Stomach smooth muscle (tissue), 2 donors: ENCODE measurements around the gene HTR1B.

Source experiments
- H3K27ac ChIP-seq: one replicate; pipeline ENCODE4 v1.7.0; 2013; ENCODE audit warnings: mild to moderate bottlenecking, low read length, inconsistent platforms
- H3K27me3 ChIP-seq, 2 donors: one replicate each; pipeline ENCODE4 v1.7.0; 2013; ENCODE audit warnings: low read length in 2 of 2; ENCODE audit not compliant: insufficient read depth in 2 of 2, control insufficient read depth in 1 of 2
- H3K36me3 ChIP-seq, 2 donors: one replicate each; pipeline ENCODE4 v1.7.0; 2013; ENCODE audit warnings: low read length in 2 of 2; ENCODE audit not compliant: control insufficient read depth in 2 of 2, insufficient read depth in 2 of 2
- H3K4me1 ChIP-seq: one replicate; pipeline ENCODE4 v1.7.0; 2013; ENCODE audit warnings: low read length; ENCODE audit not compliant: control insufficient read depth, insufficient read depth
- H3K4me3 ChIP-seq, 2 donors: one replicate each; pipeline ENCODE4 v1.7.0; 2013; ENCODE audit warnings: low read length in 2 of 2
- H3K9ac ChIP-seq, 2 donors: one replicate each; pipeline ENCODE4 v1.7.0; 2013; ENCODE audit warnings: low read length in 2 of 2, mild to moderate bottlenecking in 1 of 2
- H3K9me3 ChIP-seq, 2 donors: one replicate each; pipeline ENCODE4 v1.7.0; 2013; ENCODE audit warnings: low read length in 2 of 2; ENCODE audit not compliant: control insufficient read depth in 2 of 2
- donor health status: healthy.
- donor health status: Pancreatic carcinoma.

HTR1B gene

GRCh38 chr6:77455271-77455670, 8.0 kb downstream of the HTR1B start:
- Histone ChIP-seq H3K27me3 (no peaks in the 10 kb centered on the region), H3K4me3 (no peak overlapping the region), H3K9ac (no peak overlapping the region), H3K4me1 (no peaks in the 10 kb centered on the region), H3K9me3 (no peaks in the 10 kb centered on the region), H3K36me3 (no peaks in the 10 kb centered on the region), H3K27ac (no peak overlapping the region)

DNA sequence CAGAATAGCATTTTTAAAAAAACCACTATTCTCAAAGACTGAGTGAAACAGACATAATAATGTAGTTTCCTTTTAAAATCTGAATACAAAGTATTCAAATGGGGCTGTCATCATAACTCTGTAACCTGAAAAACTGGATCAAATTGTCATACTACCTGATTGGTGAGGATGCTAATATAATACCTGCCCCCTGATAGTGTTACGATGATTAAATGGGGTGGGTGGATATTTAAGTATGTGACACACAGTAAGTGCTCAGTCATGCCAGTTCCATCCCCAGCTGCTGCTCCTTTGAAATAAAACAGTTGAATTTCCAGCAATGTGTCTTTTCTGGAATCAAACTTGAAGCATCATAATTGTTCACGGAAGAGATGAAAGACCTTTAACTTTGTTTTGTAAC, 8.9 kb downstream of the HTR1B start:
- H3K36me3 ChIP-seq = no peaks in the 10 kb centered on the region
- H3K27me3 ChIP-seq = no peaks in the 10 kb centered on the region
- H3K27ac ChIP-seq = no peak overlapping the region
- no peak overlapping the region for H3K9ac ChIP-seq
- H3K9me3 ChIP-seq = no peaks in the 10 kb centered on the region
- H3K4me3 ChIP-seq = no peak overlapping the region
- no peaks in the 10 kb centered on the region for H3K4me1 ChIP-seq

GRCh38 chr6:77451466-77451865, 11.8 kb downstream of the HTR1B start:
- no peak overlapping the region for H3K9ac ChIP-seq
- H3K36me3 ChIP-seq = no peaks in the 10 kb centered on the region
- no peaks in the 10 kb centered on the region for H3K27me3 ChIP-seq
- H3K4me3 ChIP-seq = no peak overlapping the region
- no peak overlapping the region for H3K27ac ChIP-seq
- no peaks in the 10 kb centered on the region for H3K4me1 ChIP-seq
- no peaks in the 10 kb centered on the region for H3K9me3 ChIP-seq

DNA sequence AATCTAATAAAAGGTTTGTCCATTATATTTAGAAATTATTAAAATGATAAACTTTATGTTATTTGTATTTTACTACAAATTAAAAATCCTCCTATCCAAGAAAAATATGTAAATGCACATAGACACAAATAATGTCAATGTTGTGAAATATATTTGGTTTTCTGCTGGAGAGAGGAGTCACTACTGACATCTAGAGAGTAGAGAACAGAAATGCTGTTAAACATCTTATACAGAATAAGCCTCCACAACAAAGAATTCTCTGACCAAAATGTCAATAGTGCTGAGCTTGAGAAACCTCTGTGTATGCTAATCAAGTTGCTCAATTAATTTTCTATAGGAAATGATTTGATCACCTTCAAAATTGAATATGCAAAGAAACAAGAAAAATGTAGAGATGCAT, 12.4 kb downstream of the HTR1B start:
- Histone ChIP-seq H3K9ac (no peak overlapping the region), H3K27me3 (no peaks in the 10 kb centered on the region), H3K4me3 (no peak overlapping the region), H3K36me3 (no peaks in the 10 kb centered on the region), H3K27ac (no peak overlapping the region), H3K4me1 (no peaks in the 10 kb centered on the region), H3K9me3 (no peaks in the 10 kb centered on the region)

DNA sequence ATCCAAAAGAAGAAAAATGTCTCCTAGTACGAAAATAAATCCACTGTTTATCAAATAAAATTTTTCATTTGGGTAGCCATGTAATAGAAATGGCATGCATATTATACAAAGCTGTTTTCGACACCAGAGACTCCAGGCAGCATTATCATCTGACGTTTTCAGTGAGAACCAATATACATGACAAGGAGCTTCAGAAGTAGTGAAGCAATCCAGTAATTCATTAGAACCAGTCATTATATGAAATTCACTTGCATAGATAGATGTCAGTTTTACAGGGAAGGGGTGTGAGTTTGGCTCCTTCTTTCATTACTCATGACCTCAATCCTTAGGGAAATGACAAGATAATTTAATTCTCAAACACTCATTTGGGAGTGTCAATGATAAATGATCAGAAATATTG, 14.7 kb downstream of the HTR1B start:
- no peak overlapping the region for H3K27ac ChIP-seq
- H3K27me3 ChIP-seq = no peaks in the 10 kb centered on the region
- no peaks in the 10 kb centered on the region for H3K4me1 ChIP-seq

GRCh38 chr6:77447254-77447653, 16.0 kb downstream of the HTR1B start:
- Histone ChIP-seq H3K9ac (no peak overlapping the region), H3K36me3 (no peaks in the 10 kb centered on the region), H3K4me3 (no peak overlapping the region), H3K9me3 (no peaks in the 10 kb centered on the region), H3K4me1 (no peaks in the 10 kb centered on the region), H3K27ac (no peak overlapping the region), H3K27me3 (no peaks in the 10 kb centered on the region)

More for the DNA sequence above, 14.7 kb downstream of the HTR1B start:
- no peak overlapping the region for H3K9ac ChIP-seq
- no peaks in the 10 kb centered on the region for H3K9me3 ChIP-seq
- no peaks in the 10 kb centered on the region for H3K36me3 ChIP-seq
- H3K4me3 ChIP-seq = no peak overlapping the region

DNA sequence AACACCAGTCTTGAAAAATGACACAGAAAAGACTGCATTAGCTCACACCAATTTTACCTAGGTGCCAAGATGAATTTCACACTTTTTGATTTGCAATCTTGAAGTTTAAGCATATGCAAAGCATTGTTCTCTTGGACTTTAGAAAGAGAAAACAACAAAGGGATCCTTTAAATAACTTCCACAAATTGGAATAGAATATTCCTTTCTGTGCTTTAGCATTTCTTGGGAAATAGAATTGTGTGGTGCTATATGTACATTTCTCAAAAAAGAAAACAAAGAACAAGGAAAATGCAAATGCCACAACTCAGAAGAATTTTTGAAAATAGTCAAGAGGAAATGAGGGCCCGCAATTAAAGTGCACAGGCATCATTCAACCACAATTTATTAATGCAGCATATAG, 17.0 kb downstream of the HTR1B start:
- Histone ChIP-seq H3K36me3 (no peaks in the 10 kb centered on the region), H3K9ac (no peak overlapping the region), H3K4me1 (no peaks in the 10 kb centered on the region), H3K4me3 (no peak overlapping the region), H3K27me3 (no peaks in the 10 kb centered on the region), H3K27ac (no peak overlapping the region), H3K9me3 (no peaks in the 10 kb centered on the region)

GRCh38 chr6:77445214-77445613, 18.1 kb downstream of the HTR1B start:
- H3K4me1 ChIP-seq = no peaks in the 10 kb centered on the region
- H3K27me3 ChIP-seq = no peaks in the 10 kb centered on the region
- H3K27ac ChIP-seq = no peak overlapping the region
- H3K36me3 ChIP-seq = no peaks in the 10 kb centered on the region
- no peak overlapping the region for H3K4me3 ChIP-seq
- no peak overlapping the region for H3K9ac ChIP-seq
- no peaks in the 10 kb centered on the region for H3K9me3 ChIP-seq

DNA sequence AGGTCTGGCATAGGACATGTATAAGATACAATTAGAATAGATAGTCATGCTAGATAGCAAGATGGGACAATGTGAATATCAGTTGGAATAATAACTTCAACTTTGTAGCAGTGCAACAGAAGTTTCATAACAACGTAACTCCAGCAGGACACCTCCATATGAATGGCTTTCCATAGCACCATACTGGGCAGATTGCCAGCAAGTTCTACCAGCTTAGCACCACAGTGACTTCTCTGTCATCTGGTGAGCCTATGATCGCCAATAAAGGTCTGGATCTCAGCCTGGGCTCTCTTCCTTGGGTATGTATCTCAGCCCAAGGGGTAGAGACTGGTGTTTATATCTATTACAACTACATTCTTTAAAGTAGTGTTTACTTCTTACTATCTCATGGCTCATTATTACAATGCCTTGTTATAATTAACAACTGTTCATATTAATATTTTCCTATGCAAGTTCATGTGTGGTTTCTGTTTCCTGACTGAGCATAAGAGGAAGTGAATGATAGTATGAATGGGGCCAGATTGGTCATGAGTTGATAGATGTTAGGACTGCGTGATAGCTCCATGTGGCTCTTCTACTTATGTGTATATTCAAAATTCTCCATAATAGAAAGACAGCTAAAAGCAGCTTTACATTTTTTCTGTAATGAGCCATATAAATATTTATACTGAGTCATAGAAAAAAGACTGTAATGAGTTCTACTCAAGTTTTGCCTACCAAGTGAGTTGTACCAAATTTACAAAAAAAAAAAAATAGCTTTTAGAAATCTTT, 22.9 kb downstream of the HTR1B start:
- Histone ChIP-seq H3K9ac (no peak overlapping the region), H3K4me3 (no peak overlapping the region), H3K9me3 (no peaks in the 10 kb centered on the region), H3K4me1 (no peaks in the 10 kb centered on the region), H3K27me3 (no peaks in the 10 kb centered on the region), H3K27ac (no peak overlapping the region), H3K36me3 (no peaks in the 10 kb centered on the region)

- Histone ChIP-seq H3K4me1 (no peaks in the 10 kb centered on the region), H3K27ac (no peak overlapping the region), H3K9me3 (no peaks in the 10 kb centered on the region), H3K4me3 (no peak overlapping the region), H3K36me3 (no peaks in the 10 kb centered on the region), H3K9ac (no peak overlapping the region), H3K27me3 (no peaks in the 10 kb centered on the region)
Measured at GRCh38 chr6:77433888-77434287, 29.4 kb downstream of the HTR1B start.

DNA sequence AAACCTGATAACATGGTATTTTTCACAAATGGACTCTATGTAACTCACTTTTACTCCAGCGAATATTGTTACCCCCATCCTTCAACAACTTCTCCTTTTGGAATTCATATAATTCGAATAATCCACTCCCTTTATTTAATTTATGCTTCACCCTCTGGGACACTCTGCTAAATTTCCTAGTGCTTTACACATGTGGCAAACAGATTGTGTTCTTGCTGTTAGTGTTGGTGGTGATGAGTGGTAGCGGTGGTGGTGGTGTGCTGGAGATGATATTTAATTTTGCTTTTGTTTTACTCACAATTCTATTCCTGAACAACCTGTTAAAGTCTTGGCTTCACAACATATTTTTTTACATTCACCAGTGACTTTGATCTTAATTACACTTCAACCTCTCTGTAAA, 32.8 kb downstream of the HTR1B start:
- no peaks in the 10 kb centered on the region for H3K27me3 ChIP-seq
- no peaks in the 10 kb centered on the region for H3K36me3 ChIP-seq
- no peaks in the 10 kb centered on the region for H3K4me1 ChIP-seq
- H3K9me3 ChIP-seq = no peaks in the 10 kb centered on the region
- no peak overlapping the region for H3K27ac ChIP-seq
- H3K4me3 ChIP-seq = no peak overlapping the region
- no peak overlapping the region for H3K9ac ChIP-seq
